ENCODE measurements around the gene DGKB. TPM values are rescaled to one million over a fixed set of nuclear protein-coding genes. Genes with fewer than 3 reads are reported as not detected.

The DGKB gene
- total RNA-seq, 1 donor, result 0.36 TPM

DNA sequence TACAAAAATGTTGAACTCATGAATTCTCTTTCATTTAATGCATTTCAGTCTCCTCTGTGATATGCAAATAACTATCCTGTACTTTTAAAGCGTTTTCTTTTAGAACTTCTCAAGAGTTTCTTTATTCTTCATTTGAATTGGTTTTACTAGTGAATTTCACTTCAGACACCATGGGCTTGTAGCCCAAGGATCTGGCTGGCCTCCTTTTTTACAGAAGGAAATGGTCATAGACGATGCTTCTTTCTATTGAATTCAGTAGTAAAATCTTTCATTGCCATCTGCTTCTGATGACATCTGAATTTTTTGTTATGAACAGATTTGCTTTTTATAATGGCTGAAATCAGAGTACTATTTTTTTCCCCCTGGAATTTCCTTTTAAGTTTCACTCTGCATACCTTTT lies 777.8 kb downstream of the DGKB start:
- TF ChIP-seq, protein P1, sequence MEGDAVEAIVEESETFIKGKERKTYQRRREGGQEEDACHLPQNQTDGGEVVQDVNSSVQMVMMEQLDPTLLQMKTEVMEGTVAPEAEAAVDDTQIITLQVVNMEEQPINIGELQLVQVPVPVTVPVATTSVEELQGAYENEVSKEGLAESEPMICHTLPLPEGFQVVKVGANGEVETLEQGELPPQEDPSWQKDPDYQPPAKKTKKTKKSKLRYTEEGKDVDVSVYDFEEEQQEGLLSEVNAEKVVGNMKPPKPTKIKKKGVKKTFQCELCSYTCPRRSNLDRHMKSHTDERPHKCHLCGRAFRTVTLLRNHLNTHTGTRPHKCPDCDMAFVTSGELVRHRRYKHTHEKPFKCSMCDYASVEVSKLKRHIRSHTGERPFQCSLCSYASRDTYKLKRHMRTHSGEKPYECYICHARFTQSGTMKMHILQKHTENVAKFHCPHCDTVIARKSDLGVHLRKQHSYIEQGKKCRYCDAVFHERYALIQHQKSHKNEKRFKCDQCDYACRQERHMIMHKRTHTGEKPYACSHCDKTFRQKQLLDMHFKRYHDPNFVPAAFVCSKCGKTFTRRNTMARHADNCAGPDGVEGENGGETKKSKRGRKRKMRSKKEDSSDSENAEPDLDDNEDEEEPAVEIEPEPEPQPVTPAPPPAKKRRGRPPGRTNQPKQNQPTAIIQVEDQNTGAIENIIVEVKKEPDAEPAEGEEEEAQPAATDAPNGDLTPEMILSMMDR (IDR thresholded peaks at IDR 0.05; ENCODE audit: insufficient read depth, low read length), result no peak
- no peak for DNase-seq (ENCODE audit: low read depth)
- H3K4me3 ChIP-seq (ENCODE audit: low read depth, low read length), result no peak overlapping the region

DNA sequence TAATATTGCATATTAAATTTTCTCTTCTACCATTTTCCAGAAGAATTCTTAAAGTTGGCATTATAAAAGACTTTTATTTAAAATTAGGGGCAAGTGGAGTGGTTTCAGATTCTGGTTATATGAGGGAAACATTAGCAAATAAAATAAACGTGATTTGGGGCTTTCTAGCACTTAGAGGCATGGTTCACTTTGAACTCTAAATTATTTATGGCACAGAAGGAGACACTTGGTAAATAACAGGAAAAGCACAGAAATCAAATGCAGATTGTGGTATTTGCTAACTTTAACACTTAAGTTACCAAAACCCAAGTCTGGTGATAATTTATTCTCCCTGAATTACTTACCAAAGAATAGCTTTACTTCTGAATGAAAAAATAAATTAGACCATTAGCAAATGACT lies 778.6 kb downstream of the DGKB start:
- H3K4me3 ChIP-seq (ENCODE audit: low read depth, low read length), result no peak overlapping the region
- DNase-seq (ENCODE audit: low read depth), result no peak
- TF ChIP-seq, protein P1 (IDR thresholded peaks at IDR 0.05; ENCODE audit: insufficient read depth, low read length), result no peak

GRCh38 chr7:14115701-14116100 lies 786.9 kb downstream of the DGKB start:
- DNase-seq (ENCODE audit: low read depth), result no peak
- H3K4me3 ChIP-seq (ENCODE audit: low read depth, low read length), result no peak overlapping the region
- TF ChIP-seq, protein P1 (IDR thresholded peaks at IDR 0.05; ENCODE audit: insufficient read depth, low read length), result no peak

DNA sequence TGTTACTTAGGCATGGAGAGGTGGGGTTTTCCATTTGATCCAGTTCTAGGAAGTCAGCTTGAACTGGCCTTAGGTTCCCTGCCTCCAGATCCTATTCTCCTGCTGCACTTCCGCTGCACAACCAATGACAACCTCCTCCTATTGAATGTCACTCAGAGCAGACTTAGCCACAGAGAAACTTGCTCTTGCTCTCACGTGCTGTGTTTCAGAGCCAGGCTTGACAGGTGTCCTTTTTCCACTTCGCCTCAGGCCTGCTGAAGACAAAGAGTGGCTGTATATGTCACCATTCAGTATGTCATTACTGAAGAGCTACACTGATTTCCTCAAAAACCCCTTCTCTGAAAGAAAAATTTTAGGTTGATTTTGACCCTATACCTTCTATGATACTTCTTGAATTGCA lies 797.7 kb downstream of the DGKB start:
- TF ChIP-seq, protein P1 (IDR thresholded peaks at IDR 0.05; ENCODE audit: insufficient read depth, low read length), result no peak
- DNase-seq (ENCODE audit: low read depth), result no peak
- no peak overlapping the region for H3K4me3 ChIP-seq (ENCODE audit: low read depth, low read length)

- no peak overlapping the region for H3K4me3 ChIP-seq (ENCODE audit: low read depth, low read length)
- no peak for DNase-seq (ENCODE audit: low read depth)
- TF ChIP-seq, protein P1 (IDR thresholded peaks at IDR 0.05; ENCODE audit: insufficient read depth, low read length), result no peak
Observed at GRCh38 chr7:14096159-14096558, 806.4 kb downstream of the DGKB start.

GRCh38 chr7:14095233-14095950 lies 807.2 kb downstream of the DGKB start:
- TF ChIP-seq, protein P1 (IDR thresholded peaks at IDR 0.05; ENCODE audit: insufficient read depth, low read length), result no peak
- DNase-seq (ENCODE audit: low read depth), result peak; percentile 1
- no peak overlapping the region for H3K4me3 ChIP-seq (ENCODE audit: low read depth, low read length)

Data from fibroblast of the aortic adventitia (primary cell).